22Rv1 (cell line): ENCODE data around the gene SS18L1.

Source experiments
- CTCF ChIP-seq: fragments of 450-650 bp; IDR thresholded peaks from 2 replicates; pipeline ENCODE4 v1.5.1; 2017; ENCODE audit warnings: mild to moderate bottlenecking
- ZFX ChIP-seq: fragments of 450-650 bp; IDR thresholded peaks from 2 replicates; pipeline ENCODE4 v1.6.1; 2017; ENCODE audit warnings: antibody characterized with exemption, borderline replicate concordance

DNA sequence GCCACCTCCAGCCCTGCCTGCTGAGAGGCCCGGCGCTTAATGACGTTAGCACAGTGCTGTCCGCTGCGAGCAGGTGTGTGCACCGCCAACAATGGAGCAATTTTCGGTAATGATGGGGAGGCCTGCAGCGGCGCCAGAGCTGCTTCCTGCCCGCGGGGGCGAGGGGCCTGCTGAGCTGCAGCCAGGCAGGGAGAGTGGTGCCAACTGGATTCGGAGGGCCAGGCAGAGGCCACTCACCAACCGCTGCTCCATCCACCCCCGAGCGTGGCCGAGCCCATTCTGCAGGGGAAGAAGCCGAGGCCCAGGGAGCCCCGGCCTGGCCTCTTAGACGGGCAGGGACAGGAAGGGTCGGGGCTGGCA lies 66.9 kb downstream of the SS18L1 start:
- TF ChIP-seq CTCF (no peak), ZFX (no peak)
